OCI-LY7 (cell line): Measurements from ENCODE around the gene MEMO1. TPM values are rescaled to one million over a fixed set of nuclear protein-coding genes. Genes with fewer than 3 reads are reported as not detected.

ENCODE experiments used
- BruUV-seq: library from RNA; stranded (reverse); fragments of 400-500 nt; replicated peaks from 2 replicates; lab custom pipeline; 2021; lab: Mats Ljungman, UMichigan
- CTCF ChIA-PET: fragments of 300-600 bp; sonication (Branson Sonifier 250); formaldehyde crosslinking; loops from one replicate; lab custom pipeline; 2022; ENCODE audit warnings: antibody characterized with exemption; ENCODE audit not compliant: unreplicated experiment; lab: Charles Lee
- POLR2A ChIA-PET: fragments of 300-600 bp; sonication (Branson Sonifier 250); formaldehyde crosslinking; loops from one replicate; lab custom pipeline; 2022; ENCODE audit warnings: antibody characterized with exemption; lab: Charles Lee
- DNase-seq: peaks from one replicate; pipeline ENCODE4 v3.0.0-alpha.2; 2015; ENCODE audit warnings: low spot score
- H2AFZ ChIP-seq: fragments of 200-600 bp; sonication (generic), shearing (Covaris generic); 2 replicates; pipeline ENCODE4 v1.6.1; 2014; ENCODE audit warnings: mild to moderate bottlenecking, antibody characterized with exemption, low read length, moderate library complexity
- H3K27ac ChIP-seq: fragments of 200-600 bp; sonication (generic); 2 replicates; pipeline ENCODE4 v1.5.1; 2014; ENCODE audit warnings: mixed run types, low read depth, mild to moderate bottlenecking, moderate library complexity, low read length, inconsistent platforms; ENCODE audit not compliant: poor library complexity, severe bottlenecking
- H3K36me3 ChIP-seq: fragments of 200-600 bp; sonication (generic); 2 replicates; pipeline ENCODE4 v1.6.1; 2014; ENCODE audit warnings: mild to moderate bottlenecking, antibody characterized with exemption, low read length, moderate library complexity, mixed read lengths; ENCODE audit not compliant: insufficient read depth
- H3K4me1 ChIP-seq: fragments of 200-600 bp; sonication (generic); 2 replicates; pipeline ENCODE4 v1.5.1; 2014; ENCODE audit warnings: mild to moderate bottlenecking, low read length; ENCODE audit not compliant: insufficient read depth, poor library complexity, severe bottlenecking
- H3K4me2 ChIP-seq: fragments of 200-600 bp; sonication (generic); 2 replicates; pipeline ENCODE4 v1.6.1; 2014; ENCODE audit warnings: mild to moderate bottlenecking, low read length
- H3K4me3 ChIP-seq: fragments of 200-600 bp; sonication (generic); 2 replicates; pipeline ENCODE4 v1.5.1; 2014; ENCODE audit warnings: mild to moderate bottlenecking, low read depth, low read length; ENCODE audit not compliant: poor library complexity, severe bottlenecking
- H3K79me2 ChIP-seq: fragments of 200-600 bp; sonication (generic); 2 replicates; pipeline ENCODE4 v1.6.1; 2016; ENCODE audit warnings: low read depth, mild to moderate bottlenecking, low read length, moderate library complexity, mixed read lengths; ENCODE audit not compliant: insufficient read depth
- H3K9me2 ChIP-seq: fragments of 200-600 bp; sonication (generic); 2 replicates; pipeline ENCODE4 v1.6.1; 2016; ENCODE audit warnings: mild to moderate bottlenecking, low read length, mixed read lengths; ENCODE audit not compliant: insufficient read depth
- H3K9me3 ChIP-seq: fragments of 200-600 bp; sonication (generic); 2 replicates; pipeline ENCODE4 v1.6.1; 2014; ENCODE audit warnings: mild to moderate bottlenecking, mixed run types, low read length, mixed read lengths
- H4K20me1 ChIP-seq: fragments of 200-600 bp; sonication (generic); 2 replicates; pipeline ENCODE4 v1.6.1; 2014; ENCODE audit warnings: mild to moderate bottlenecking, antibody characterized with exemption, low read length, moderate library complexity, mixed read lengths; ENCODE audit not compliant: insufficient read depth
- EZH2phosphoT487 ChIP-seq: fragments of 200-600 bp; sonication (generic); IDR thresholded peaks from 2 replicates; pipeline ENCODE4 v1.6.1; 2018; ENCODE audit warnings: low read depth, borderline replicate concordance, mild to moderate bottlenecking, mixed run types, antibody characterized with exemption, low read length, moderate library complexity, mixed read lengths
- intact Hi-C: fragments of 100-400 bp; cut with micrococcal nuclease; formaldehyde crosslinking; loops from one replicate; pipeline ENCODE4 v1.10.0; 2022; ENCODE audit not compliant: unreplicated experiment
- total RNA-seq, 2 experiments: library from RNA; depleted of rRNA in 1 of 2; stranded (reverse); fragments of >200 nt in 1 of 2; shearing (Covaris generic) in 1 of 2; gene quantifications; 2 replicates each; pipeline ENCODE4 v1.2.3, GENCODE V29; 2014 to 2022
- TF ChIP-seq, protein P1 (sequence below): fragments of 200-600 bp; sonication (generic); conservative IDR thresholded peaks from 2 replicates; pipeline ENCODE4 v1.5.1; 2014; ENCODE audit warnings: mild to moderate bottlenecking, antibody characterized with exemption, low read length, moderate library complexity, mixed read lengths

MEMO1 gene
- total RNA-seq, 2 experiments from 2014 or later: 24.0 to 54.0 TPM

DNA sequence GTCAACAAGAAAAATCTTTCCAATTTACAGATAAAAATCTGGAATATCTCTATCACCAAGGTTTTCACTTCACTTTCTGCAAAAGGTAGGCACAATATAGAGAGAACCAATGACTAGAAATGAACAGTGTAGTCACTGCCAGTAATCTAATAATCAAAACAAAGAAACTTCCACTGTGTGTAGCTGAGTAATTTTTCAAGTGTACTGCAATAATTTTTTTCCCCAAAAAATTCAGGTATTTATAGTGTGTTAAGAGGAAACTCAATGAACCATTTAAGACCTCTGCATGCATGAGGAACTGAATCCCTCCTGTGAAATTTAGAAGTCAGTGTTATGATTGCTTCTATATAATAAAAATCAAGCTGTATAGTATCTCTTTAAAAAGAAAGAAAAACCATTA, 121.8 kb downstream of the MEMO1 start:
- H4K20me1 ChIP-seq: no peaks in the 10 kb centered on the region
- CTCF ChIA-PET: no interaction called here
- H3K9me3 ChIP-seq: no peaks in the 10 kb centered on the region
- TF ChIP-seq, protein P1, sequence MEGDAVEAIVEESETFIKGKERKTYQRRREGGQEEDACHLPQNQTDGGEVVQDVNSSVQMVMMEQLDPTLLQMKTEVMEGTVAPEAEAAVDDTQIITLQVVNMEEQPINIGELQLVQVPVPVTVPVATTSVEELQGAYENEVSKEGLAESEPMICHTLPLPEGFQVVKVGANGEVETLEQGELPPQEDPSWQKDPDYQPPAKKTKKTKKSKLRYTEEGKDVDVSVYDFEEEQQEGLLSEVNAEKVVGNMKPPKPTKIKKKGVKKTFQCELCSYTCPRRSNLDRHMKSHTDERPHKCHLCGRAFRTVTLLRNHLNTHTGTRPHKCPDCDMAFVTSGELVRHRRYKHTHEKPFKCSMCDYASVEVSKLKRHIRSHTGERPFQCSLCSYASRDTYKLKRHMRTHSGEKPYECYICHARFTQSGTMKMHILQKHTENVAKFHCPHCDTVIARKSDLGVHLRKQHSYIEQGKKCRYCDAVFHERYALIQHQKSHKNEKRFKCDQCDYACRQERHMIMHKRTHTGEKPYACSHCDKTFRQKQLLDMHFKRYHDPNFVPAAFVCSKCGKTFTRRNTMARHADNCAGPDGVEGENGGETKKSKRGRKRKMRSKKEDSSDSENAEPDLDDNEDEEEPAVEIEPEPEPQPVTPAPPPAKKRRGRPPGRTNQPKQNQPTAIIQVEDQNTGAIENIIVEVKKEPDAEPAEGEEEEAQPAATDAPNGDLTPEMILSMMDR: no peak
- TF ChIP-seq EZH2phosphoT487: no peak
- H3K4me1 ChIP-seq: peaks cover 24% of the 10 kb centered on the region
- no peaks in the 10 kb centered on the region; the same call in 1 of the 2 replicates for H3K9me2 ChIP-seq
- no peak for DNase-seq
- H2AFZ ChIP-seq: no peak overlapping the region
- H3K4me3 ChIP-seq: no peak overlapping the region
- POLR2A ChIA-PET: interaction anchor here (0.6 to 1.0 kb wide), 2 partner anchors 8 to 1247 kb away, joined by 3 to 4 read pairs; no protein-coding TSS in a partner anchor
- H3K27ac ChIP-seq: no peak overlapping the region
- BruUV-seq: no TSS peak
- peak overlapping the region; percentile 18; the same call in 1 of the 2 replicates for H3K4me2 ChIP-seq
- no peaks in the 10 kb centered on the region for H3K79me2 ChIP-seq
- peaks cover 43% of the 10 kb centered on the region for H3K36me3 ChIP-seq
- intact Hi-C loops: no loop called here

- Histone ChIP-seq H3K79me2 (peaks cover 2% of the 10 kb centered on the region; the same call in 1 of the 2 replicates), H3K9me2 (no peaks in the 10 kb centered on the region; the same call in 1 of the 2 replicates), H3K4me3 (no peak overlapping the region), H3K4me1 (peaks cover 24% of the 10 kb centered on the region), H3K9me3 (no peaks in the 10 kb centered on the region), H4K20me1 (no peaks in the 10 kb centered on the region), H3K4me2 (no peak overlapping the region), H2AFZ (no peak overlapping the region), H3K27ac (no peak overlapping the region), H3K36me3 (peaks cover 43% of the 10 kb centered on the region)
- intact Hi-C loops: no loop called here
- ChIA-PET POLR2A (no interaction called here), CTCF (no interaction called here)
- TF ChIP-seq EZH2phosphoT487: no peak
- TF ChIP-seq, protein P1: no peak
- no peak for DNase-seq
- no TSS peak for BruUV-seq
Measured at GRCh38 chr2:31888550-31888949, 122.3 kb downstream of the MEMO1 start.

- Histone ChIP-seq H3K79me2 (peaks cover 4% of the 10 kb centered on the region; the same call in 1 of the 2 replicates), H3K9me2 (no peaks in the 10 kb centered on the region; the same call in 1 of the 2 replicates), H3K4me1 (peaks cover 20% of the 10 kb centered on the region), H3K9me3 (no peaks in the 10 kb centered on the region), H2AFZ (no peak overlapping the region), H4K20me1 (no peaks in the 10 kb centered on the region), H3K4me3 (no peak overlapping the region), H3K27ac (no peak overlapping the region), H3K36me3 (peaks cover 42% of the 10 kb centered on the region), H3K4me2 (no peak overlapping the region)
- POLR2A ChIA-PET: interaction anchor here (1.0 to 1.5 kb wide), 3 partner anchors 10 to 122 kb away, joined by 3 to 5 read pairs (median 4); no protein-coding TSS in a partner anchor
- CTCF ChIA-PET: no interaction called here
- peak; percentile 42 for DNase-seq
- TF ChIP-seq, protein P1: peak; percentile 74
- no peak for TF ChIP-seq EZH2phosphoT487
- intact Hi-C loops: no loop called here
- no TSS peak for BruUV-seq
Measured at GRCh38 chr2:31886700-31887099, 124.1 kb downstream of the MEMO1 start.
